ENCODE results near the gene WDR88.
"Not testable (repeated sequence)": the region's sequence is repeated elsewhere in the genome, so short reads cannot be mapped to it uniquely, and the experiment has no call there.

The WDR88 gene

GRCh38 chr19:33154313-33154712 is 22.4 kb downstream of the WDR88 start:
- not testable (repeated sequence) for H3K27me3 ChIP-seq (ENCODE audit: control insufficient read depth, insufficient read depth, low read length); H3K27ac ChIP-seq (ENCODE audit: low read depth, low read length); H3K9me3 ChIP-seq (ENCODE audit: control insufficient read depth, insufficient read depth, low read length); H3K4me1 ChIP-seq (ENCODE audit: control insufficient read depth, insufficient read depth, low read length); H3K36me3 ChIP-seq (ENCODE audit: control insufficient read depth, insufficient read depth, low read length); H3K4me3 ChIP-seq (ENCODE audit: low read depth, low read length); H3K9ac ChIP-seq (ENCODE audit: low read depth, low read length)

GRCh38 chr19:33156334-33156733 is 24.4 kb downstream of the WDR88 start:
- Histone ChIP-seq H3K9me3 (ENCODE audit: control insufficient read depth, insufficient read depth, low read length) (no peaks in the 10 kb centered on the region), H3K9ac (ENCODE audit: low read depth, low read length) (no peak overlapping the region), H3K27me3 (ENCODE audit: control insufficient read depth, insufficient read depth, low read length) (no peaks in the 10 kb centered on the region), H3K27ac (ENCODE audit: low read depth, low read length) (no peak overlapping the region), H3K4me3 (ENCODE audit: low read depth, low read length) (no peak overlapping the region), H3K36me3 (ENCODE audit: control insufficient read depth, insufficient read depth, low read length) (no peaks in the 10 kb centered on the region), H3K4me1 (ENCODE audit: control insufficient read depth, insufficient read depth, low read length) (no peaks in the 10 kb centered on the region)

- H3K4me3 ChIP-seq (ENCODE audit: low read depth, low read length): no peak overlapping the region
- H3K27me3 ChIP-seq (ENCODE audit: control insufficient read depth, insufficient read depth, low read length): no peaks in the 10 kb centered on the region
- H3K27ac ChIP-seq (ENCODE audit: low read depth, low read length): no peak overlapping the region
Observed at GRCh38 chr19:33157906-33158305, 26.0 kb downstream of the WDR88 start.

GRCh38 chr19:33158365-33158764 is 26.5 kb downstream of the WDR88 start:
- no peaks in the 10 kb centered on the region for H3K27me3 ChIP-seq (ENCODE audit: control insufficient read depth, insufficient read depth, low read length)

More at GRCh38 chr19:33157906-33158305, 26.0 kb downstream of the WDR88 start:
- Histone ChIP-seq H3K36me3 (ENCODE audit: control insufficient read depth, insufficient read depth, low read length) (no peaks in the 10 kb centered on the region), H3K9me3 (ENCODE audit: control insufficient read depth, insufficient read depth, low read length) (no peaks in the 10 kb centered on the region), H3K4me1 (ENCODE audit: control insufficient read depth, insufficient read depth, low read length) (no peaks in the 10 kb centered on the region), H3K9ac (ENCODE audit: low read depth, low read length) (no peak overlapping the region)

GRCh38 chr19:33159149-33159548 is 27.2 kb downstream of the WDR88 start:
- Histone ChIP-seq H3K9me3 (ENCODE audit: control insufficient read depth, insufficient read depth, low read length) (no peaks in the 10 kb centered on the region), H3K27ac (ENCODE audit: low read depth, low read length) (no peak overlapping the region), H3K36me3 (ENCODE audit: control insufficient read depth, insufficient read depth, low read length) (no peaks in the 10 kb centered on the region), H3K27me3 (ENCODE audit: control insufficient read depth, insufficient read depth, low read length) (no peaks in the 10 kb centered on the region), H3K4me1 (ENCODE audit: control insufficient read depth, insufficient read depth, low read length) (no peaks in the 10 kb centered on the region), H3K4me3 (ENCODE audit: low read depth, low read length) (no peak overlapping the region), H3K9ac (ENCODE audit: low read depth, low read length) (no peak overlapping the region)

More at GRCh38 chr19:33158365-33158764, 26.5 kb downstream of the WDR88 start:
- Histone ChIP-seq H3K9ac (ENCODE audit: low read depth, low read length) (no peak overlapping the region), H3K4me1 (ENCODE audit: control insufficient read depth, insufficient read depth, low read length) (no peaks in the 10 kb centered on the region), H3K9me3 (ENCODE audit: control insufficient read depth, insufficient read depth, low read length) (no peaks in the 10 kb centered on the region), H3K4me3 (ENCODE audit: low read depth, low read length) (no peak overlapping the region), H3K27ac (ENCODE audit: low read depth, low read length) (no peak overlapping the region), H3K36me3 (ENCODE audit: control insufficient read depth, insufficient read depth, low read length) (no peaks in the 10 kb centered on the region)

GRCh38 chr19:33159893-33160292 is 28.0 kb downstream of the WDR88 start:
- Histone ChIP-seq H3K27me3 (ENCODE audit: control insufficient read depth, insufficient read depth, low read length) (no peaks in the 10 kb centered on the region), H3K27ac (ENCODE audit: low read depth, low read length) (no peak overlapping the region), H3K36me3 (ENCODE audit: control insufficient read depth, insufficient read depth, low read length) (no peaks in the 10 kb centered on the region), H3K4me1 (ENCODE audit: control insufficient read depth, insufficient read depth, low read length) (no peaks in the 10 kb centered on the region), H3K9ac (ENCODE audit: low read depth, low read length) (no peak overlapping the region), H3K4me3 (ENCODE audit: low read depth, low read length) (no peak overlapping the region), H3K9me3 (ENCODE audit: control insufficient read depth, insufficient read depth, low read length) (no peaks in the 10 kb centered on the region)

GRCh38 chr19:33161201-33161600 is 29.3 kb downstream of the WDR88 start:
- no peak overlapping the region for H3K27ac ChIP-seq (ENCODE audit: low read depth, low read length)
- no peaks in the 10 kb centered on the region for H3K27me3 ChIP-seq (ENCODE audit: control insufficient read depth, insufficient read depth, low read length)
- H3K36me3 ChIP-seq (ENCODE audit: control insufficient read depth, insufficient read depth, low read length): no peaks in the 10 kb centered on the region
- no peaks in the 10 kb centered on the region for H3K4me1 ChIP-seq (ENCODE audit: control insufficient read depth, insufficient read depth, low read length)
- H3K9me3 ChIP-seq (ENCODE audit: control insufficient read depth, insufficient read depth, low read length): no peaks in the 10 kb centered on the region
- no peak overlapping the region for H3K4me3 ChIP-seq (ENCODE audit: low read depth, low read length)
- no peak overlapping the region for H3K9ac ChIP-seq (ENCODE audit: low read depth, low read length)

- Histone ChIP-seq H3K4me1 (ENCODE audit: control insufficient read depth, insufficient read depth, low read length) (no peaks in the 10 kb centered on the region), H3K9ac (ENCODE audit: low read depth, low read length) (no peak overlapping the region), H3K27ac (ENCODE audit: low read depth, low read length) (no peak overlapping the region), H3K9me3 (ENCODE audit: control insufficient read depth, insufficient read depth, low read length) (no peaks in the 10 kb centered on the region), H3K27me3 (ENCODE audit: control insufficient read depth, insufficient read depth, low read length) (no peaks in the 10 kb centered on the region), H3K36me3 (ENCODE audit: control insufficient read depth, insufficient read depth, low read length) (no peaks in the 10 kb centered on the region), H3K4me3 (ENCODE audit: low read depth, low read length) (no peak overlapping the region)
Observed at GRCh38 chr19:33163481-33163880, 31.6 kb downstream of the WDR88 start.

GRCh38 chr19:33166037-33166436 is 34.1 kb downstream of the WDR88 start:
- H3K9me3 ChIP-seq (ENCODE audit: control insufficient read depth, insufficient read depth, low read length); H3K36me3 ChIP-seq (ENCODE audit: control insufficient read depth, insufficient read depth, low read length); H3K4me1 ChIP-seq (ENCODE audit: control insufficient read depth, insufficient read depth, low read length); H3K4me3 ChIP-seq (ENCODE audit: low read depth, low read length); H3K27me3 ChIP-seq (ENCODE audit: control insufficient read depth, insufficient read depth, low read length); H3K27ac ChIP-seq (ENCODE audit: low read depth, low read length); H3K9ac ChIP-seq (ENCODE audit: low read depth, low read length): not testable (repeated sequence)

GRCh38 chr19:33167438-33167837 is 35.5 kb downstream of the WDR88 start:
- Histone ChIP-seq H3K4me1 (ENCODE audit: control insufficient read depth, insufficient read depth, low read length) (no peaks in the 10 kb centered on the region), H3K9ac (ENCODE audit: low read depth, low read length) (no peak overlapping the region), H3K27ac (ENCODE audit: low read depth, low read length) (no peak overlapping the region), H3K27me3 (ENCODE audit: control insufficient read depth, insufficient read depth, low read length) (no peaks in the 10 kb centered on the region), H3K9me3 (ENCODE audit: control insufficient read depth, insufficient read depth, low read length) (no peaks in the 10 kb centered on the region), H3K36me3 (ENCODE audit: control insufficient read depth, insufficient read depth, low read length) (no peaks in the 10 kb centered on the region), H3K4me3 (ENCODE audit: low read depth, low read length) (no peak overlapping the region)

GRCh38 chr19:33168528-33168927 is 36.6 kb downstream of the WDR88 start:
- Histone ChIP-seq H3K4me1 (ENCODE audit: control insufficient read depth, insufficient read depth, low read length) (no peaks in the 10 kb centered on the region), H3K9ac (ENCODE audit: low read depth, low read length) (no peak overlapping the region), H3K36me3 (ENCODE audit: control insufficient read depth, insufficient read depth, low read length) (no peaks in the 10 kb centered on the region), H3K27me3 (ENCODE audit: control insufficient read depth, insufficient read depth, low read length) (no peaks in the 10 kb centered on the region), H3K9me3 (ENCODE audit: control insufficient read depth, insufficient read depth, low read length) (no peaks in the 10 kb centered on the region), H3K4me3 (ENCODE audit: low read depth, low read length) (no peak overlapping the region), H3K27ac (ENCODE audit: low read depth, low read length) (no peak overlapping the region)

GRCh38 chr19:33171222-33171795 is 39.4 kb downstream of the WDR88 start:
- Histone ChIP-seq H3K27ac (ENCODE audit: low read depth, low read length) (no peak overlapping the region), H3K36me3 (ENCODE audit: control insufficient read depth, insufficient read depth, low read length) (no peaks in the 10 kb centered on the region), H3K4me3 (ENCODE audit: low read depth, low read length) (no peak overlapping the region), H3K27me3 (ENCODE audit: control insufficient read depth, insufficient read depth, low read length) (no peaks in the 10 kb centered on the region), H3K4me1 (ENCODE audit: control insufficient read depth, insufficient read depth, low read length) (no peaks in the 10 kb centered on the region; the same call in 1 of the 2 replicates), H3K9ac (ENCODE audit: low read depth, low read length) (no peak overlapping the region), H3K9me3 (ENCODE audit: control insufficient read depth, insufficient read depth, low read length) (no peaks in the 10 kb centered on the region)

Measured in HUES48 (cell line).